CD4-positive, alpha-beta T cell treated with Interferon gamma for 1 hour (primary cell): ENCODE results near the gene TIMP3.

Experiments used
- DNase-seq: peaks from one replicate; pipeline ENCODE4 v3.0.0-alpha.2; 2020

The TIMP3 gene

GRCh38 chr22:32830957-32831356 is 29.5 kb downstream of the TIMP3 start:
- DNase-seq, result no peak

- no peak for DNase-seq
These were observed 30.1 kb downstream of the TIMP3 start for GRCh38 chr22:32831584-32831983.

GRCh38 chr22:32832174-32832573 is 30.7 kb downstream of the TIMP3 start:
- DNase-seq, result no peak

- no peak for DNase-seq
These were observed 35.0 kb downstream of the TIMP3 start for GRCh38 chr22:32836280-32837123.

GRCh38 chr22:32837142-32837541 is 35.6 kb downstream of the TIMP3 start:
- no peak for DNase-seq

GRCh38 chr22:32837803-32838202 is 36.3 kb downstream of the TIMP3 start:
- no peak for DNase-seq

GRCh38 chr22:32839831-32840584 is 38.5 kb downstream of the TIMP3 start:
- DNase-seq, result no peak

GRCh38 chr22:32841175-32841574 is 39.7 kb downstream of the TIMP3 start:
- DNase-seq, result no peak

GRCh38 chr22:32842486-32842885 is 41.0 kb downstream of the TIMP3 start:
- no peak for DNase-seq

- no peak for DNase-seq
These were observed 41.8 kb downstream of the TIMP3 start for GRCh38 chr22:32843300-32843699.

- DNase-seq, result no peak
These were observed 42.7 kb downstream of the TIMP3 start for GRCh38 chr22:32844251-32844650.

- no peak for DNase-seq
These were observed 45.4 kb downstream of the TIMP3 start for GRCh38 chr22:32846780-32847491.

- DNase-seq, result no peak
These were observed 46.7 kb downstream of the TIMP3 start for GRCh38 chr22:32848226-32848625.

GRCh38 chr22:32849501-32849900 is 48.0 kb downstream of the TIMP3 start:
- DNase-seq, result no peak

- DNase-seq, result no peak
These were observed 48.7 kb downstream of the TIMP3 start for GRCh38 chr22:32850157-32850556.

GRCh38 chr22:32850591-32851517 is 49.3 kb downstream of the TIMP3 start:
- no peak for DNase-seq

- no peak for DNase-seq
These were observed 51.1 kb downstream of the TIMP3 start for GRCh38 chr22:32852395-32853251.

GRCh38 chr22:32853662-32854061 is 52.2 kb downstream of the TIMP3 start:
- no peak for DNase-seq

- DNase-seq, result no peak
These were observed 52.9 kb downstream of the TIMP3 start for GRCh38 chr22:32854351-32854804.

GRCh38 chr22:32855045-32855756 is 53.7 kb downstream of the TIMP3 start:
- DNase-seq, result no peak
